Activated naive CD4-positive, alpha-beta T cell treated with anti-CD3 and anti-CD28 coated beads, Interleukin-2, amount 50 U/mL, for 72 hours (primary cell): ENCODE measurements around the gene TMEFF2. TPM values are rescaled to one million over a fixed set of nuclear protein-coding genes. Genes with fewer than 3 reads are reported as not detected.

Source experiments
- ATAC-seq, 2 donors: fragments of 150-1000 bp; cut with Tn5 transposase; 2 replicates each; pipeline ENCODE4 v1.10.0; 2021; ENCODE audit warnings: mild to moderate bottlenecking in 2 of 2, moderate library complexity in 2 of 2
- DNase-seq, 2 donors: peaks; one replicate each; pipeline ENCODE4 v3.0.0; 2021 to 2022; ENCODE audit warnings: low spot score in 2 of 2
- H3K27ac Mint-ChIP-seq, 2 donors: one replicate each; pipeline ENCODE4 v1.8.0; 2022; ENCODE audit warnings: mild to moderate bottlenecking in 2 of 2, mixed read lengths in 2 of 2
- H3K36me3 Mint-ChIP-seq, 2 donors: one replicate each; pipeline ENCODE4 v1.8.0; 2022; ENCODE audit warnings: mixed read lengths in 2 of 2
- H3K9me3 Mint-ChIP-seq, 2 donors: one replicate each; pipeline ENCODE4 v1.8.0; 2022; ENCODE audit warnings: mixed read lengths in 2 of 2
- total RNA-seq, 2 donors: library from RNA; stranded (reverse); gene quantifications; one replicate each; pipeline ENCODE4 v1.2.3, GENCODE V29; 2022

Gene TMEFF2
- total RNA-seq, 2 donors from 2014 or later: not detected

DNA sequence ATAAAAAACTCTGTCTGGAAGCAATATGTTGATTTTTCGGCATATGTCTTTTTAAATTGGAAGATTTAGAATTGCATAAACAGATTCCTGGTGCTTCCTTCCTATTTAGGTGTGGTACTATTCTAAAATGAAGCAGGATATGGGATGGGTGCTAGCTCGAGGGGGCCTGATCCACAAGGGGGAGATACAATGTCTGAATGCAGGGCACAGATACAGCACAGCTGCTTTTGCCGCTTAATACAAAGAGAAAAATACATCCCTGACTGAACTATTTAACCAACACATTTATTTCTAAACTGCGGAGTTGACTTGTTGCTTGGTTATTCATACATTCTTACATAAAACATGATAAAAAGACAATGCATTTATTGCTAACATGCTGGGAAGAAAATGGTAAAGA, 169.1 kb downstream of the TMEFF2 start:
- ATAC-seq: no peak
- H3K27ac Mint-ChIP-seq: no peak overlapping the region
- peaks cover 0 to 2% of the 10 kb centered on the region in 2 donors for H3K9me3 Mint-ChIP-seq
- H3K36me3 Mint-ChIP-seq: no peaks in the 10 kb centered on the region
- no peak for DNase-seq

DNA sequence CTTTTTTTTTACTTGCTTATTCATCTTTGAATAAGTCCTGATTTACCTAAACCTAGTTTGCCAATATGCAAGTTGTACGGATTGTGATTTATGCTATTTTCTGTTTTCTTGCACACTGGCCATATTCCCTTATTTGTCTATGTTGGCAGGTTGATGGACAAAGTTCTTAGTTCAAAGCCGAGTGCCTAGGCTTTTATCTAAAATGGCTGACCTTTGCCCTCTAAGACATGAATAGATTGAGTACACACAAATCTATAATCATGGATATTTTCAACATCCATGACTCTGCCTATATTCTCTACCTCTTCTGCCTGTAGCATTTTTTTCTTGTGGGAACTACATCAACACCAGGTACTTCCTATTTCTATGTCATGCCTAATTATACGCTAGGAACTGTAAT, 171.7 kb downstream of the TMEFF2 start:
- DNase-seq (no peak), ATAC-seq (no peak)
- Mint-ChIP-seq H3K9me3 (no peaks in the 10 kb centered on the region), H3K36me3 (no peaks in the 10 kb centered on the region), H3K27ac (no peak overlapping the region)

GRCh38 chr2:192017844-192018243, 176.9 kb downstream of the TMEFF2 start:
- Mint-ChIP-seq H3K36me3 (no peaks in the 10 kb centered on the region), H3K27ac (no peak overlapping the region), H3K9me3 (no peaks in the 10 kb centered on the region)
- DNase-seq (no peak), ATAC-seq (no peak)

GRCh38 chr2:192016265-192016664, 178.5 kb downstream of the TMEFF2 start:
- ATAC-seq (no peak), DNase-seq (no peak)
- H3K36me3 Mint-ChIP-seq: no peaks in the 10 kb centered on the region
- H3K27ac Mint-ChIP-seq: no peak overlapping the region
- no peaks in the 10 kb centered on the region for H3K9me3 Mint-ChIP-seq

GRCh38 chr2:192013211-192013610, 181.5 kb downstream of the TMEFF2 start:
- ATAC-seq: no peak
- H3K36me3 Mint-ChIP-seq: no peaks in the 10 kb centered on the region

GRCh38 chr2:192011196-192011595, 183.5 kb downstream of the TMEFF2 start:
- DNase-seq (no peak), ATAC-seq (no peak)
- no peaks in the 10 kb centered on the region for H3K36me3 Mint-ChIP-seq
- no peak overlapping the region for H3K27ac Mint-ChIP-seq
- H3K9me3 Mint-ChIP-seq: no peaks in the 10 kb centered on the region

More at GRCh38 chr2:192013211-192013610, 181.5 kb downstream of the TMEFF2 start:
- Mint-ChIP-seq H3K9me3 (no peaks in the 10 kb centered on the region), H3K27ac (no peak overlapping the region)
- no peak for DNase-seq

- H3K27ac Mint-ChIP-seq: no peak overlapping the region
- no peaks in the 10 kb centered on the region for H3K36me3 Mint-ChIP-seq
- H3K9me3 Mint-ChIP-seq: no peaks in the 10 kb centered on the region
- DNase-seq (no peak), ATAC-seq (no peak)
These were observed 184.7 kb downstream of the TMEFF2 start for GRCh38 chr2:192010073-192010472.

- DNase-seq (no peak), ATAC-seq (no peak)
- H3K27ac Mint-ChIP-seq: peak overlapping the region in 1 of 2 donors; percentile 45
- H3K9me3 Mint-ChIP-seq: no peaks in the 10 kb centered on the region
- no peaks in the 10 kb centered on the region for H3K36me3 Mint-ChIP-seq
These were observed 187.0 kb downstream of the TMEFF2 start for GRCh38 chr2:192007581-192008228.

DNA sequence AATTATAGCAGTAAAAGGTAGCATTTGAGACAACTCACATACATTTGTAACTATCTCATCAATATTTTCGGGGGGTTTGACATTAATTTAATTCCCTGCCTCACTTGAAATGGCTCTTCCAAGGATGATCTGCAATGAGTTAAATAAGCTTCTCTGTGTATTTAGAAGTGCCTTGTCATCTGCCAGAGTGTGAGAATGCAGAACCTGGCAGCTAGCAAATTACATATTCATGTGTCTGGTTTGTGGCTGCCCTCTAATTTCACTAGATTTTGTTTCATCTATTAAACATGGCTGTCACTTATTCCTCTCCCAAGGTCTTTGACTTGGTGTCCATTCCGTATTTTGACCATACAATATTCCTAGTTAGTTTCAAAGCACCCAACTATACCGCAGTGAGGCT, 189.5 kb downstream of the TMEFF2 start:
- ATAC-seq (no peak), DNase-seq (no peak)
- no peak overlapping the region for H3K27ac Mint-ChIP-seq
- H3K36me3 Mint-ChIP-seq: no peaks in the 10 kb centered on the region
- no peaks in the 10 kb centered on the region for H3K9me3 Mint-ChIP-seq

- no peaks in the 10 kb centered on the region for H3K9me3 Mint-ChIP-seq
- DNase-seq (no peak), ATAC-seq (no peak)
- H3K36me3 Mint-ChIP-seq: no peaks in the 10 kb centered on the region
- no peak overlapping the region for H3K27ac Mint-ChIP-seq
These were observed 190.4 kb downstream of the TMEFF2 start for GRCh38 chr2:192004188-192004963.

GRCh38 chr2:192002418-192002817, 192.3 kb downstream of the TMEFF2 start:
- no peak for ATAC-seq
- Mint-ChIP-seq H3K36me3 (no peaks in the 10 kb centered on the region), H3K9me3 (no peaks in the 10 kb centered on the region), H3K27ac (no peak overlapping the region)
- no peak for DNase-seq

- Mint-ChIP-seq H3K27ac (no peak overlapping the region), H3K36me3 (no peaks in the 10 kb centered on the region)
- ATAC-seq: no peak
These were observed 194.3 kb downstream of the TMEFF2 start for GRCh38 chr2:192000196-192000980.

DNA sequence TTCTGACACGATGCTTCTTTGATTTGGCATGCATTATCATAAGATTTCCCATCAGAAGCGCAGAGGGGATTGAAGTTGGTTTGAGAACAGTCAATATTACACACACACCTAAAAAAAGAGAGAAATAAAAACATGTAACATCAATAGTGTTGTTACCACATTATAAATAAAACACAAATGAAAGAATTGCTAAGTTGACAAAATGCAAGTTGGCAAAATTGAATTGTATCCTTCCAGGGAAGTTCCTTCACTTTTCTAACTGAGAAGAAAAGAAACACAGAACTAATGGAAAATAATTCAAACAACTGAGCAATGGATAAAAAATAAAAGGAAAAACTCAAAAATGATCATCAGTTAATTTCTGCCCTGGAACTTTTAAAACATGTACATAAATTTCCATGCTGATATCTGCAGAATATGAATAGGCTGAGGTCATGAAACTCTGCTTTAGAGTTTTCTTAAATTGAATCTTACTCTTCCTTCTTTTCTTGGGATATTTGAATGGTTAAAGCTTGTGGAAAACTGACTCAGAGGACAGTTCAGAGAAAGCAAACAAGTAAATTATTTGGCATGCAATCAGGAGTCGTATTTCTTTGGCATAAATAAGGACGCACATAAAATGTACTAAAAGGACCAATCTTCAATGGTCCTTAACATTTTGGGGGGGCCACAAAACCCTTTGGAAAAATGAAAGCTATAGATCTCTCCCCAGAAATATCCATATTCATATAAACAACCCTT, 195.5 kb downstream of the TMEFF2 start:
- Mint-ChIP-seq H3K36me3 (no peaks in the 10 kb centered on the region), H3K9me3 (no peaks in the 10 kb centered on the region), H3K27ac (no peak overlapping the region)
- DNase-seq: no peak
- ATAC-seq: no peak

More at GRCh38 chr2:192000196-192000980, 194.3 kb downstream of the TMEFF2 start:
- H3K9me3 Mint-ChIP-seq: no peaks in the 10 kb centered on the region
- DNase-seq: no peak

DNA sequence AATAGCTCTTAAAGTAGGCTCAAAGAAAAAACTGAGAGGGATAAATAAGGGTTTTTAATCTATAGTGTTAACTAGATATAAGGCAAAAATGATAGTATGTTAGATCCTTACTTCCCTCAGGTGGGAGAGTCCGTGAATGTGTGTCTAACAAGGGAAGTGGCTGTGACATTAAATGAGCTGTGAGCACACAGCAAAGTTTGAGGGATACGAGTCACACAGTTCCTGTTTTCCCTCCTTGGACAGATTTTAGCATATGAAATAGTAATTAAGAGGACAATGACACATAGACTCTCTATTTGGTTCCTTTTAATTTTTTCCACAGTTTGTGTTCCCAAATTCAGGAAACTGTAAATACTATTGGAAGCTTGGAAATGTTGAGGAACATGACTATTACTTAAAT, 199.4 kb downstream of the TMEFF2 start:
- DNase-seq (no peak), ATAC-seq (no peak)
- no peaks in the 10 kb centered on the region for H3K9me3 Mint-ChIP-seq
- H3K27ac Mint-ChIP-seq: no peak overlapping the region
- H3K36me3 Mint-ChIP-seq: no peaks in the 10 kb centered on the region

GRCh38 chr2:191994749-191995148, 200.0 kb downstream of the TMEFF2 start:
- Mint-ChIP-seq H3K9me3 (no peaks in the 10 kb centered on the region), H3K36me3 (no peaks in the 10 kb centered on the region), H3K27ac (no peak overlapping the region)
- DNase-seq: no peak
- ATAC-seq: no peak

DNA sequence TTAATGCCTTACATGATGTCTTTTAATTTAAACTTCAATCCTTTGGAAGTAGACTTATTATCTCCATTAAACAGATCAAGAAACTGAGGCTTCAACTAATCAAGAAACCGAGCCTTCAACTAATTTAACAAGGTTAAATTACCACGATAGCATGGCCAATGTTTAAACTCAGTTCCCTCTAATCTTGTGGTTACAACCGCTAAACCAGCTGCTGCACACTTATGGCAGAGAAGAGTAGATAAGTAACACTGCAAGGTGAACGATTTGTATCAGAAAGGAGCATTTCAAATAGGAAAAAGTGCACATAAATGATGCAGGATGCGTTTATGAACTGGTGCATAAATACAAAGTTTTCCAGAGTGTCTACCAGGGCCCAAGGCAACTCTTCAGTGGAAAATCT, 203.3 kb downstream of the TMEFF2 start:
- Mint-ChIP-seq H3K36me3 (no peaks in the 10 kb centered on the region), H3K27ac (no peak overlapping the region), H3K9me3 (no peaks in the 10 kb centered on the region)
- no peak for ATAC-seq
- no peak for DNase-seq

DNA sequence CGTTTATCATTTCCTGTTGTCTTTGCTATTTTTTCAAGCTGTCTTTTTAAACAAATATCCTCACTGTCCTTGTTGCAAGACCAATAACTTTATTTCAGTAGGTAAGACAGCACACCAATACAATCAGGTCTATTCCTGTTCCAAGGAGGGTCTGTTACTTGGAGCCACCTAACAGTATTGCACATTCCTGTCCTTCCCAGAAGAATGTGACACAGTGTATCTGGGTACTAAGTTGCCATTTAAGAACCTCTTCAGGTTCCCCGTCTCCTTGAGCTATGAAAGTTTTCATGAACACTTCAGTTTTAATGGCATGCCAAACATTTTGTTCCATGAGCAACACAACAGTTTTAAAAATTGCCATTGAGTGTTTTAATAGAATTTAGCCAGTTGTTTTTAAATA, 209.0 kb downstream of the TMEFF2 start:
- ATAC-seq (no peak), DNase-seq (no peak)
- Mint-ChIP-seq H3K27ac (no peak overlapping the region), H3K9me3 (no peaks in the 10 kb centered on the region), H3K36me3 (no peaks in the 10 kb centered on the region)
